PFSK-1 (cell line): ENCODE results near the gene ABI3BP.

Experiments
- FOXP2 ChIP-seq: optimal IDR thresholded peaks from 2 replicates; pipeline ENCODE3; 2011; ENCODE audit warnings: borderline replicate concordance, control low read depth, inconsistent platforms; ENCODE audit not compliant: insufficient read depth; ENCODE audit errors: extremely low read length, extremely low read depth
- POLR2AphosphoS5 ChIP-seq: IDR thresholded peaks from 2 replicates; pipeline ENCODE4 v1.6.1; 2012; ENCODE audit warnings: low read depth, mild to moderate bottlenecking, control low read depth, low read length, moderate library complexity
- SIN3A ChIP-seq: IDR thresholded peaks from 2 replicates; pipeline ENCODE4 v1.6.1; 2012; ENCODE audit warnings: mild to moderate bottlenecking, low read length, moderate library complexity, borderline replicate concordance; ENCODE audit not compliant: insufficient read depth
- TAF1 ChIP-seq: IDR thresholded peaks from 2 replicates; pipeline ENCODE4 v1.6.1; 2012; ENCODE audit warnings: low read length, control low read depth, borderline replicate concordance; ENCODE audit not compliant: insufficient read depth
- TF ChIP-seq, protein P1 (sequence below), 2 experiments: IDR thresholded peaks; 2 replicates each; pipeline versions ENCODE4 v1.6.1 to v1.8.0; 2011 to 2012; ENCODE audit warnings: low read depth in 2 of 2, low read length in 2 of 2, control low read depth in 1 of 2, inconsistent platforms in 1 of 2, mild to moderate bottlenecking in 1 of 2, moderate library complexity in 1 of 2; ENCODE audit not compliant: insufficient read depth in 1 of 2

The ABI3BP gene

DNA sequence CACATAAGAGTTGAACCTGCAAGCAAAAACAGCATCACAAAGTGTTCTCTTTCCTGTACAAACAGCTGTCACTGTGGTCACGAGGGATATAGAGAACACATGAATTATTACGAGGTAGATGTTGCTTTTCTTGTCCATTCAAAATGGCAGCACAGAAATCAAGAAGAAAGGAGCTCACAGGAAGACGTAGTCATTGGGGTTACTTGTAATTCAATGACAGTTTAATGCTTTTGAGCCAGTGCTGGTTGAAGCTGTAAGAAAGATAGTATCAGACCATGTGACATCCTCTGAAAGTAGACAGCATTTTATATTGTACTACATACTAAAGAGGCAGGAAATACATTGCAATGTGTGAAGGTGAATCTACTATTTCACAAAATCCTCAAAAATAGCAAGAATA is 140.4 kb downstream of the ABI3BP start:
- TF ChIP-seq FOXP2, result no peak

DNA sequence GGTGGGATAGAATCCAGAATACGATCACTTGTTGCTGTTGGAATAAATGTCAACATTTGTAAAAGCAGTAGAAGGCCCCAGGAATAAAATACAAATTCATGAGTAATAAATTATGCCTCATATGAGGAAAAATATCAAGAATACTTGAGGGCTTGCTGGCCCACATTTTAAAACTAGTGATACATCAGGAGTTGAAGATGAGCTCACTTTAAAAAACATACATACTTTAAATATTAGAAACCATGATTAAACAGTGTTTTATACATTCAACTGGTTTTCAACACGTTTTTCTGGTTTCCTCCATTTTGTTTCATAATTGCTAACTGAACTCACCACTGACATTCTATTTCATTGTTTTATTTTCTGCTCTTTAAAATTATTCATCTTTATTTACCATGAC is 142.5 kb downstream of the ABI3BP start:
- TF ChIP-seq TAF1, result no peak

- TF ChIP-seq SIN3A (no peak), POLR2AphosphoS5 (no peak), TAF1 (no peak), FOXP2 (no peak)
- TF ChIP-seq, protein P1, sequence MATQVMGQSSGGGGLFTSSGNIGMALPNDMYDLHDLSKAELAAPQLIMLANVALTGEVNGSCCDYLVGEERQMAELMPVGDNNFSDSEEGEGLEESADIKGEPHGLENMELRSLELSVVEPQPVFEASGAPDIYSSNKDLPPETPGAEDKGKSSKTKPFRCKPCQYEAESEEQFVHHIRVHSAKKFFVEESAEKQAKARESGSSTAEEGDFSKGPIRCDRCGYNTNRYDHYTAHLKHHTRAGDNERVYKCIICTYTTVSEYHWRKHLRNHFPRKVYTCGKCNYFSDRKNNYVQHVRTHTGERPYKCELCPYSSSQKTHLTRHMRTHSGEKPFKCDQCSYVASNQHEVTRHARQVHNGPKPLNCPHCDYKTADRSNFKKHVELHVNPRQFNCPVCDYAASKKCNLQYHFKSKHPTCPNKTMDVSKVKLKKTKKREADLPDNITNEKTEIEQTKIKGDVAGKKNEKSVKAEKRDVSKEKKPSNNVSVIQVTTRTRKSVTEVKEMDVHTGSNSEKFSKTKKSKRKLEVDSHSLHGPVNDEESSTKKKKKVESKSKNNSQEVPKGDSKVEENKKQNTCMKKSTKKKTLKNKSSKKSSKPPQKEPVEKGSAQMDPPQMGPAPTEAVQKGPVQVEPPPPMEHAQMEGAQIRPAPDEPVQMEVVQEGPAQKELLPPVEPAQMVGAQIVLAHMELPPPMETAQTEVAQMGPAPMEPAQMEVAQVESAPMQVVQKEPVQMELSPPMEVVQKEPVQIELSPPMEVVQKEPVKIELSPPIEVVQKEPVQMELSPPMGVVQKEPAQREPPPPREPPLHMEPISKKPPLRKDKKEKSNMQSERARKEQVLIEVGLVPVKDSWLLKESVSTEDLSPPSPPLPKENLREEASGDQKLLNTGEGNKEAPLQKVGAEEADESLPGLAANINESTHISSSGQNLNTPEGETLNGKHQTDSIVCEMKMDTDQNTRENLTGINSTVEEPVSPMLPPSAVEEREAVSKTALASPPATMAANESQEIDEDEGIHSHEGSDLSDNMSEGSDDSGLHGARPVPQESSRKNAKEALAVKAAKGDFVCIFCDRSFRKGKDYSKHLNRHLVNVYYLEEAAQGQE (IDR thresholded peaks at IDR 0.05; ENCODE audit: insufficient read depth in 1 of 2, low read depth in 2 of 2, low read length in 2 of 2), result no peak
Observed at GRCh38 chr3:100850156-100850555, 143.1 kb downstream of the ABI3BP start.

DNA sequence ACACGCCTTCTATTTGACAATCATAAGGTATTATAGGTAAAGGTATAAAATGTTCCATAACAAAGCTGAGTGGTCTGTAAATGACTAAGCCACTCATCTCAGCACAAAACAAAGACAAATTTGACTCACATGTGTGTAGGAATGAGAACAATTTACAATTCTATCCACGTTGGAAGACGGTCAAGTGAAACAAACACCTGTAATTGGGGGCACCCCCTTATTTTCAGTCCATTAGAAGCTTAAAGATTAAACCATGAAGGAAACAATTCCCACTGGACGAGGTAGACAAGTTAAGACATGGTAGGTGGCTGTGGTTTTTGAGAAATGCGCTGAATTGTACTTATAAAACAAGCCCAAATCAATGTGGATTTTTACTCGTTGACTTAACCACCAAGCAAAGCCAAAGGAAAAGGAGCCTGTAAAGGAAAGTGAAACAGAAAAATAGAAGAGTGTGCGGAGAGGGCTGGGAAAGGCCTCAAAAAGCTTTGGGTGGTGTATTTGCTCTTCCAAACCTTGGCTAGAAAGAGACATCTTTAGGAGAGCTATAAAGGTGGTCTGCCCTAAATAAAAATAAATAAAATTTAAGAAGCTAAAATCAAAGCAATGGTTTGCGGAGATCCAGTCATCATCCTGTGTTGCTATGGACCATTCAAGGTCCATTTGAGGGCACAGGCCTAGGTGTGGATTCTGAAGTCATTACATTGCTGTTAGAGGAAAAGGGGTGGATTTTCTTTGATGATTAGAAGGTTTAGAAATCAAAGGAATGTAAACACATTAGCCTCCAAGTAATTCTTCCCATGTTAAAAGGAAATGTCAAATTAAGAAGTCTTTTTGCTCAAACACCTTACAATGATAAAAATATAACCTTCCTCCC is 148.9 kb downstream of the ABI3BP start:
- TF ChIP-seq POLR2AphosphoS5, result no peak
- TF ChIP-seq, protein P1 (IDR thresholded peaks at IDR 0.05; ENCODE audit: insufficient read depth in 1 of 2, low read depth in 2 of 2, low read length in 2 of 2), result no peak
- TF ChIP-seq TAF1, result no peak
- TF ChIP-seq FOXP2, result no peak
- no peak for TF ChIP-seq SIN3A

DNA sequence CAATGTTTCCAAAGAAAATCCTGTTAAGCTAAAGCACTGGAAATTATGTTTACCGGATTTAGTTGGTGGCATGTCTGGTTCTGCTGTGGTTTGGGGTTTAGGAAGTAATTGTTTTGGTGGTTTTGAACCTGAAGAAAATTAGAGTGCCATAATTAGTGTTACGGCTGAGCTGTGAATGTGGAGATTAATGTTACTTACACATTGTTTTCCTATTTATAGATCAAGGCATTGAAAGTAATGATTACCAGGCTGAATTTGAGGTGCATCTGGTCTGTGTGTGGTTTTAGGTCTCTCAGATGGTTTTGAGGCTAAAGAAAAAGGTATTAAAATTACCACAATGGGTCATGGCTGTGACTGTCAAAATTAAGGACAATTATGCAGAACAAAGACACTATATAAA is 155.1 kb downstream of the ABI3BP start:
- TF ChIP-seq FOXP2, result no peak
- TF ChIP-seq POLR2AphosphoS5, result no peak
- no peak for TF ChIP-seq TAF1
- no peak for TF ChIP-seq SIN3A
- TF ChIP-seq, protein P1 (IDR thresholded peaks at IDR 0.05; ENCODE audit: insufficient read depth in 1 of 2, low read depth in 2 of 2, low read length in 2 of 2), result no peak

DNA sequence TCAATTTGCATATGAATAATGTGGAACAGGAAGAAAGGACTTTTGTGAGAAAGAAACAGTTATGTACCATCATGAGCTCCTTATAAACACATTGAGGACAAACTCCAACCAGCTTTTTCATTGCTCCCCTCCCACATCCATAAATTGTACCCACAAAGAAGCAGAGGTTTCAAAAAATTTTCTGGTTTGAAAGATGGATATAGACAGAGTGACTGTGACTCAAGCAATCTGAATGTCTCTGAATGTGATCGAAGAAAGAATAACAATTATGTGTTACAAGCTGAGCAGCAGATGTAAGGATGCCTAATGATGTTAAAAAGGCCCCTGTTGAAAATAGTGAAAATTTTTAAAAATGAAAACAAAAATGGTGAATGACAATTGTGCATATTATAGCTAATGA is 156.6 kb downstream of the ABI3BP start:
- TF ChIP-seq TAF1 (no peak), SIN3A (no peak), POLR2AphosphoS5 (no peak), FOXP2 (no peak)
- TF ChIP-seq, protein P1 (IDR thresholded peaks at IDR 0.05; ENCODE audit: insufficient read depth in 1 of 2, low read depth in 2 of 2, low read length in 2 of 2), result no peak
